Right lobe of liver (tissue), 4 donors: Measurements from ENCODE around the gene MYLK.

Experiments used
- POLR2A ChIP-seq: fragments of 450-650 bp; IDR thresholded peaks from one replicate; pipeline ENCODE4 v1.6.1; 2017; ENCODE audit warnings: antibody characterized with exemption, mild to moderate bottlenecking
- TF ChIP-seq, protein P1 (sequence below), 4 donors: fragments of 200-600 bp in 3 of 4; fragments of 450-650 bp in 1 of 4; IDR thresholded peaks; one replicate each; pipeline versions ENCODE4 v1.5.1 to v1.8.0; 2016 to 2022; ENCODE audit warnings: antibody characterized with exemption in 4 of 4, mild to moderate bottlenecking in 2 of 4
- donor health status: DM: no; HTN: no; CAD: no.
- donor health status: DM: no; HTN: no; CAD: no.
- donor health status: DM: no; HTN: yes; CAD: no.

DNA sequence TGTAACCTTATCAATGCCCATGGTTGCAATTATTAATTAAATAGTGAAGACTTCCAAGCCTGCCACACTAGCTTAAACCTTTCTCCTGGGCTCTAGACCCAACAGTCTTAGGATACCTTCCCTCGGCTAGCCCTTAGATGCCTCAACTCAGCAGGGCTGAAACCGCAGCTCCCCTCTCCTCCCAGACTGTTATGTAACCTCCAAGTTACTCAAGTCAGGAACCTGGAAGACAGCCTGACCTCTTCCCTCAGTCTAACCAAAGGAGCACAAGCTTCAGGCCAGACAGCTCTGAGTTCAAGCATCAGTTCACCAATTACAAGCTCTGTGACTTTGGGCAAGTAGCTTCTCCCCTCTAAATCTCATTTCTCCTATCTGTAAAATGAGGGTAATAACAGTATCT lies 228.7 kb downstream of the MYLK start:
- TF ChIP-seq, protein P1, sequence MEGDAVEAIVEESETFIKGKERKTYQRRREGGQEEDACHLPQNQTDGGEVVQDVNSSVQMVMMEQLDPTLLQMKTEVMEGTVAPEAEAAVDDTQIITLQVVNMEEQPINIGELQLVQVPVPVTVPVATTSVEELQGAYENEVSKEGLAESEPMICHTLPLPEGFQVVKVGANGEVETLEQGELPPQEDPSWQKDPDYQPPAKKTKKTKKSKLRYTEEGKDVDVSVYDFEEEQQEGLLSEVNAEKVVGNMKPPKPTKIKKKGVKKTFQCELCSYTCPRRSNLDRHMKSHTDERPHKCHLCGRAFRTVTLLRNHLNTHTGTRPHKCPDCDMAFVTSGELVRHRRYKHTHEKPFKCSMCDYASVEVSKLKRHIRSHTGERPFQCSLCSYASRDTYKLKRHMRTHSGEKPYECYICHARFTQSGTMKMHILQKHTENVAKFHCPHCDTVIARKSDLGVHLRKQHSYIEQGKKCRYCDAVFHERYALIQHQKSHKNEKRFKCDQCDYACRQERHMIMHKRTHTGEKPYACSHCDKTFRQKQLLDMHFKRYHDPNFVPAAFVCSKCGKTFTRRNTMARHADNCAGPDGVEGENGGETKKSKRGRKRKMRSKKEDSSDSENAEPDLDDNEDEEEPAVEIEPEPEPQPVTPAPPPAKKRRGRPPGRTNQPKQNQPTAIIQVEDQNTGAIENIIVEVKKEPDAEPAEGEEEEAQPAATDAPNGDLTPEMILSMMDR (IDR thresholded peaks at IDR 0.05), result no peak
- no peak for TF ChIP-seq POLR2A
